HEK293T (cell line): ENCODE results near the gene EYS.

Experiments
- ELF4 ChIP-seq: fragments of 450-650 bp; IDR thresholded peaks from 2 replicates; pipeline ENCODE4 v1.6.1; 2017; ENCODE audit warnings: antibody characterized with exemption
- FOXA1 ChIP-seq: fragments of 450-650 bp; IDR thresholded peaks from 2 replicates; pipeline ENCODE4 v1.6.1; 2016; ENCODE audit warnings: mild to moderate bottlenecking
- FOXK2 ChIP-seq: fragments of 450-650 bp; IDR thresholded peaks from 2 replicates; pipeline ENCODE4 v1.6.1; 2016; ENCODE audit warnings: mild to moderate bottlenecking
- FOXM1 ChIP-seq: fragments of 450-650 bp; IDR thresholded peaks from 2 replicates; pipeline ENCODE4 v1.6.1; 2017; ENCODE audit warnings: mild to moderate bottlenecking, borderline replicate concordance
- SP1 ChIP-seq: fragments of 450-650 bp; IDR thresholded peaks from 2 replicates; pipeline ENCODE4 v1.6.1; 2017

GRCh38 chr6:63824722-63825121 lies 1882.3 kb downstream of the EYS start:
- TF ChIP-seq SP1 = no peak
- no peak for TF ChIP-seq ELF4
- TF ChIP-seq FOXM1 = no peak
- TF ChIP-seq FOXK2 = no peak
- no peak for TF ChIP-seq FOXA1
